Fibroblast of skin of back (primary cell): ENCODE measurements around the gene SNRNP48.

ENCODE experiments used
- DNase-seq: peaks from one replicate; pipeline ENCODE4 v3.0.0-alpha.2; 2013

The SNRNP48 gene

GRCh38 chr6:7604003-7604402 lies 14.0 kb downstream of the SNRNP48 start:
- DNase-seq = no peak

DNA sequence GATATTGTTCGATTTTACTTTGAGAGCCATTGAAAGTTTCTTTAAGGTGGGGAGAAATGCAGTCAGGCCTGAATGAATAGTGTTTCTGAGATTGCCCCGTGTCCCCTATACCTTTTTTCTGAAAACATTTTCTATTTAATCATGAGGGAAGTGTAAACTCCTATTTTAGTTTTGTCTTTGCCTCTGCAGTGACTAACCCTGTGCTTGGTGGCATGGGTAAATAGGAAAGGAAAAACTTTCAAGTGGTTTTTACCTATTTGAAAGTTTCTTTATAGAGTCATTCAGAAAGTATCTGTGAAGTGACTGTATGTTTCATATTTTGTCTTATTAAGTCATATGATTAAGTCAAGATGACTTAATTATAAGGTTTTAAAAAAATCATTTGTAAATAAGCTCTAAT lies 14.5 kb downstream of the SNRNP48 start:
- no peak for DNase-seq

- peak; percentile 60 for DNase-seq
Measured at GRCh38 chr6:7615611-7616383, 25.8 kb downstream of the SNRNP48 start.

GRCh38 chr6:7617801-7618764 lies 28.1 kb downstream of the SNRNP48 start:
- DNase-seq = peak; percentile 60

DNA sequence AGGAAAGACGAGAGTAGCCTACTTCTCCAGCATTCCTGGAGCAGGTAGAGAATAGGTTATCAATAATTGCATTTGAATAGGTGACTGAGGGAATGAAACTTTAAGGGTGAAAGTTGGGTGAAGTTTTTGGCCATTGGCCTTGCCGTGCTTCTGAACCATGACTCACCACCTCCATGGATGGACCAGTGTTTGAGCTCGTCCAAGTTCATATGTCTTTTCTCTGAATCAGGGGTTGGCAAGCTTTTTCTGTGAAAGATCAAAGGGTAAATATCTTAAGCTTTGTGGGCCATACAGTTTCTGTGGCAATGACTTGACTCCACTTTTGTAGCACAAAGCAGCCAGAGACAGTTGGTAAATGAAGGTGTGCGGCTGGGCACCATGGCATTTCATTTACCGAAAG lies 31.8 kb downstream of the SNRNP48 start:
- DNase-seq = no peak

DNA sequence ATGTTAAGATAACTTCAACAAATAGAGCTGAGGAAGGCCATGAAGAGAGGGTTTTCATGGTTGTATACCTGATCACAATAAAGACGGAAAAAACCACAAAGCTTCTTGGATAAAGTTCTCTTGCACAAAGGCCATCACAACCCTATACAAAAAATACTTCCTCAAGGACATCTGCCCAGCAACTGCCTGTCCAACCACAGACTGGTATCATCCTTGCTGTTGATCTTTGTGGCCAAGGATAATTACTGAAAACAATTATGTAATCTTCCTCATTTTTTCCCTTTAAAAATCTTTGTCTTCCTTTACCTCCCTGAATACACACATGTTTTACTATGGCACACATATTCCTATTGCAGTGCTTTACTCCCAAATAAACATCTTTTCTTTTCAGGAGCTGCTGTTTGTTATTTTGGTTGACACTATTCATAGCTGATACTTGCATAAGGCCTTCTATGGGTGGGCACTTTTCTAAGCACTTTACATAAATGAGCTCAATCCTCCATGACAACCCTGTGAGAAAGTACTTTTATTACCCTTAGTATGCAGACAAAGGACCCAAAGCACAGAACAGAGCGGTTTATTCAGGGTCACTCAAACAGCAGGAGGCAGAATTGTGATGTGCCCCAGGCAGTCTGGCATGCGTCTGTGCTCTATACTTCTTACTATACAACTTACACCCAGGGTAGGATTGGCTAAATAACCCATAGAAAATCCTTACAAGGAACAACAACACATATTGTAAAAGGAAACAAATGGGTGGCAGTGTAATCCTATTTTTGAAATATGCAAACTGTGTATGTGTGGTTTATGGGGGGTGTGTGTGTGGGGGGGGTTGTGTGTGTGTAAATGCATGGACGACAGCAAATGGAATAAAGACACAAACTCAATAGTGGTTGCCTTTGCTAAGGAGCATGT lies 35.1 kb downstream of the SNRNP48 start:
- peak; percentile 9 for DNase-seq

GRCh38 chr6:7628479-7628878 lies 38.5 kb downstream of the SNRNP48 start:
- DNase-seq = peak; percentile 11

GRCh38 chr6:7628909-7629308 lies 38.9 kb downstream of the SNRNP48 start:
- no peak for DNase-seq

- DNase-seq = no peak
Measured at GRCh38 chr6:7629321-7629720, 39.3 kb downstream of the SNRNP48 start.

DNA sequence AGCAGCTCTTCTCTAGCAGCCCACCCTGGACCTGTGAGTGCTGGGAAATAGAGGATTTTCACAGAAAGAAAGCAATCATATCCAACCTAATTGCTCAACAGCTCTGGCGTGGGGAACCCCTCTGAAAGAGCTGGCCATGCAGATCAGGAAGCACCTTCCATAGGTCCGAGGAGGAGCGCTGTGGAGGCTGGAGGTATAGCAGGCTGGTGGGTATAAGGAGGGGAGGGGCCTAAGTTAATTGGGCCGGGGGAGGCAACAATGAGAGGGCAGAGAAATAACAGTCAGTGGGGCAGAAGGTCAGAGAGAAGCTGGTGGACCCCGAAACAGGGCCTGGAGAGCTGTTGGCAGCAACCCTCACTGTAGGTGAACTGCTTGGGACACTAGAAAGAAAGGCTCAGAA lies 40.8 kb downstream of the SNRNP48 start:
- no peak for DNase-seq

GRCh38 chr6:7631466-7631865 lies 41.5 kb downstream of the SNRNP48 start:
- no peak for DNase-seq

GRCh38 chr6:7632501-7633290 lies 42.7 kb downstream of the SNRNP48 start:
- no peak for DNase-seq

DNA sequence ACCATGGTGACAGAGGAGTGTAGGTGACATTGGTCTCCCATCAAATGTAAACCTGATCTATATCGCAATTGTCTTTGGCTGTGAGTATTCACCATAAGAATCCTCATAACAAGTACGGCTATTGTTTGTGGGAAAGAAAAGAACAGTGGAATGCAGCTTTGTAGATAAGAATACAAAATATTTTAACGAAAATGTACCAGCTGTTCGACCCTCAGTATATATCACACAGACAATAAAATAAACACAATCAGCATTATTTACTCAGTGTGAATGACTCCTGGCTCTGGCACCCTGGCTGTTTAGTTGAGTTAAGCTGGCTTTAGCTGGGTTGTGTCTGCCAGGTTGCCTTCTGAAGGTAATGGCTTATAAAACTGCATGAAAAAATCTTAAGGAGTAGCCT lies 43.4 kb downstream of the SNRNP48 start:
- no peak for DNase-seq

GRCh38 chr6:7636151-7636550 lies 46.2 kb downstream of the SNRNP48 start:
- peak; percentile 62 for DNase-seq

GRCh38 chr6:7637533-7637932 lies 47.5 kb downstream of the SNRNP48 start:
- no peak for DNase-seq

GRCh38 chr6:7639427-7639826 lies 49.4 kb downstream of the SNRNP48 start:
- DNase-seq = no peak

- DNase-seq = no peak
Measured at GRCh38 chr6:7640016-7640415, 50.0 kb downstream of the SNRNP48 start.

DNA sequence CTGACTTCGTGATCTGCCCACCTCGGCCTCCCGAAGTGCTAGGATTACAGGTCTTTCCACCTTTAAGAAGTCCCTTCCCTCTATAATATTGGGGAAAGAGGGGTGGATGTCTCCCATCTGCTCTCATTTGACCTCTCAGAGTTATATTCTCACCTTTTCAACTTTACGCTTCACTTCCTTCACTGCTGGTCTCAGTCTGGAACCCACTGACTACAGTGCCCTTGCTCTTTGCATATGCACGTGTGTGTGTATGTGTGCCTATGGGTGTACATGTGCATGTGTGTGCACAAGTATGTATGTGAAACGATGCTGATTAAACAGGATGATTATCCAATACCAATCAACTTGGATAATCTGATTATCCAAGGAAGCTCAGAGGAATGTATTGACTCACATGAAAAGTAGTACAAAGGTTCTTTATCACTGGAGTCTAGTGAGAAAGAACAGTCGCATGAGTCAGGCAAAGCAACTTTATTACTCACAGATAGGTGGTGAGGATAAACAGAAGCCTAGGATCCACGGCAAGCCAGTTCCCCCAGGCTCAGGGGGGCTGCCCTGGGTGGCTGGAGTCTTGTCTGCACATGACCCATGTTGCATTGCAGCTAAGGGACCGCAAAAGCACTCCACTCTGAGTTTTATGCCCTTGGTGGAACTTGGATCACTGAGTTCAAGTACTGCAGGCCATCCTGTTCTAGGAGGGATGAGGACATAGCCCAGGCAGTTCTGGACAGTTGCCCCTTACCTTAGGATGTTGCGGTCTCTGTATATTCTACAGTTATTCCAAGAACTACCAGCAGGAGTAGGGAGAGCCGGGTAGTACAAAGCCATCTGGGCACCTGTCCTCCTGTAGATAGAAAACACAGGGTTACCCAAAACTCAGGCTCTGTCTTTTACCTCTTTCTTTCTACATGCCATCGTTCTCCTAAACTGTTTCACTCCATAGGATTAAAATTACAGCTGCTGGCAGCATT lies 50.9 kb downstream of the SNRNP48 start:
- peak; percentile 70 for DNase-seq

GRCh38 chr6:7642791-7643190 lies 52.8 kb downstream of the SNRNP48 start:
- no peak for DNase-seq

- DNase-seq = no peak
Measured at GRCh38 chr6:7644417-7644816, 54.4 kb downstream of the SNRNP48 start.
